ENCODE results near the gene TMEM115.
A peak's percentile ranks its signal among the peaks of the same experiment; 100 is the strongest.

The TMEM115 gene

DNA sequence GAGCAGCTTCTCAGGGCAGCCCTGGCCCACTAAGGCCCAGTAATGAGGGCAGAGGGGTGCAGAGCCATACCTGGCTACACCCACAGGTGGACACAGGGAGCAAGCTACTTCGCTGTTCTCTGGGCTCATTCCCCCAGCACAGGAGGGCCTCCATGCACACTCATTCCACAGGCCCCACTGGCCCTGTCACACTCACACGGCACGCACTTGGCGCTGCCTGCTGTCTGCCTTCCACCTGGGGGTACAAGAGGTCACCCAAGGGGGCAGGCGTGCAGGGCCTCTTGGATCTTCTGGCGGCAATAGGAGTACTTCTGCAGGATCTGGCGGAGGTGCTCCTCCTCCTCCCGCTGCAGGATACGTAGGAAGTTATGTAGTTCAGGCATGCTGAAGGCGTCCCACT lies 29.0 kb downstream of the TMEM115 start:
- DNase-seq = no peak

- DNase-seq = peak; percentile 95
These were observed 31.2 kb downstream of the TMEM115 start, which contains the start of gene TUSC2 for GRCh38 chr3:50327943-50328691. TSS of gene TUSC2 (minus strand) at chr3:50328223. CDS start at chr3:50328099, 124 bp downstream.

DNA sequence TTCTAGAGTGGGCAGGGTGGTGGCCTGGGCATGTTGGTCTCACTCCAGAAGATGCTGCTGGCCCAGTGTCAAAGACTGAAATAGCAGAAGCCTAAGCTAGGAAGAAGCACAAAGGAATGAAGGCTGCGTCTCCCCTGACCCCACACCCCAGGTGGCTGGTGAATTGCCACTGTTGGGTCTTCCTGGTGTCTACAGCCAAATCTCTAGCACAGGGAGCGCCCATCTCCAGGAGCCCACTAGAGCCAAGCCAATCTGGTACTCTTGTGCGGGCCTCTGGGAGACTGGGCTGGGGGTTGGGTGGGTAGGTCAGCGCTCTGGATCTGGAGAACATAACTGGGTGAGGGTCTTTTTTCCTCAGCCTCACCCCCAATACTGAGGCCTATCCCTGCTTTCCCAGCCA lies 32.2 kb downstream of the TMEM115 start:
- DNase-seq = no peak

- no peak for DNase-seq
These were observed 33.2 kb downstream of the TMEM115 start for GRCh38 chr3:50326182-50326541.

DNA sequence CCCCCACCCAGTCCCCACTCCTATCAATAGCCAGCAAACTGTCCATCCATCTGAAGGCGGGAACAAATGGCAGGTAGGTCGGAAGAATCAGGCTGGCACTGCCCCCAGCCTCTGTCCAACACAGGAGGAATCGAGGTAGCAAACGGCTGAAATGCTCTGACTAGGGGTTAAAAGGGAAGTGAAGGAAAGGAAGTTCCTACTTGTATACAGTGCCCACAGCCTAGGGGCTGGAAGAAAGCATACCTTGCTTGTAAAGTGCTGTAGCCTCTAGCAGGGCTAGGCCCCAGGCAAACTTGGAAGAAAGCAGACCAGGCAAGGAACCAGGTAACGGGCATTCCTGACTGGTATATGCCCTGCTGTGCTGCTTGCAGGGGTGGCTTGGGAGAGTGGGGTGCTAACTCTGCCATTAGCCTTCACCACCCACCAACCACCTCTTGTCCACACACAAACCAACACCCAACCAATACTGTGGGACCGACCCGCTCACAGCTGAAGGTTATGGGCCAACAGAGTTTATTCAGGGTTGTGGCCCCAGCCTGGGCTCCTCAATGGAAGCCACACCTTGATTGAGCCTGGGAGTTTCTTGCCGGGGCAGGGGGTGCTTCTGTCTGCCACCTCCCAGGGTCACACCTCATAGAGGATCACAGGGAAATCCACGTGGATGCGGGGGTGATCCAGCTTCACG lies 33.7 kb downstream of the TMEM115 start:
- DNase-seq = no peak

DNA sequence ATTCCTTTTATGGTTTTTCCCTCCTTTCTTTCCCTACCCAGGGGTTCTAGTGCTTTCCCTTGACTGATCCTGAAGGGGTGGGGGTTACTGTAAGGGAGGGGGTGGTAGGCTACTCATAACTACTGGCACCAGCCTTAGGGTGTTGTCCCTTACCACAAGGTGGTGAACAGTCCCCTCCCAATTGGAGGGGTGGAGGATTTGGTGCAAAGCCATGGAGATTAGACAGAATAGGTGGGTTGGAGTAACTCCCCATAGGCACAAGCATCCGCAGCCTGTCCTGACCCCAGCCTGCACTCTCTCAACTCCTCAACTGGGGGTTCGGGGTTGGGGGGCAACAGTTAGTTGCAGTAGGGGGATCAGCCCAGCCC lies 34.2 kb downstream of the TMEM115 start:
- no peak for DNase-seq

DNA sequence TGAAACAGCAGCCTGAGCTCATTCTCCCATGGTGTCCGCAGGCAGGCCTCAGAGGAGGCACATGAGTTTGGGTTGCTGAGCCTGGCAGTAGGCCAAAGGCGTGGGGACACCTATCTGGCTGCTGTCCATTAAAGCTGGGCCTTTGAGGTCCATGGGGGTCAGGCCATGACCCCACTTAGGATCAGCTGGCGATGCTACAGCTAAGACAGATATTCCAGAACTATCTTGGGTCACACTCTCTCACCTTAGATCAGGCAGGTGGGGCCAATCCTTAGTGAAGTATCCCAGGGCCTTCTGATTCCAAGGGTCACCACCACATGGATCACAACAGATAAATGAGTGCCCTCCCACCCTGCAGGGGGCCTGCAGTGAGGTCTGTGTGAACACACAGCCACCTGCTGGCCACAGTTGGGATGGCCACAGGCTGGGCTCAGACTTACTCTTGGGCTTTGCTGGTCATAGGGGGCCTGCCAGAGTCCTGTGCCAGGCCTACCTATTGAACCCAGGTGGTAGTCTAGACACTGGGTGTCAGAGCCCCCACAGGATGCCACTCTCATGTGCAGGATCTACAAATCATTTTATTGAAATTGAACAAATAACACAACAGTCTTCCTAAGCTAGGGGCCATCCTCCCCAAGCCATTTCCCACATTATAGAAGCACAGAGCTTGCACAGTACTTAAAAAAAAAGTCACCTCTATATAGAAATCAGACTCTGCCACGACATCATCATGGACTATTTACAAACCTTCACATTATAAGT lies 34.8 kb downstream of the TMEM115 start:
- DNase-seq = peak; percentile 71

DNA sequence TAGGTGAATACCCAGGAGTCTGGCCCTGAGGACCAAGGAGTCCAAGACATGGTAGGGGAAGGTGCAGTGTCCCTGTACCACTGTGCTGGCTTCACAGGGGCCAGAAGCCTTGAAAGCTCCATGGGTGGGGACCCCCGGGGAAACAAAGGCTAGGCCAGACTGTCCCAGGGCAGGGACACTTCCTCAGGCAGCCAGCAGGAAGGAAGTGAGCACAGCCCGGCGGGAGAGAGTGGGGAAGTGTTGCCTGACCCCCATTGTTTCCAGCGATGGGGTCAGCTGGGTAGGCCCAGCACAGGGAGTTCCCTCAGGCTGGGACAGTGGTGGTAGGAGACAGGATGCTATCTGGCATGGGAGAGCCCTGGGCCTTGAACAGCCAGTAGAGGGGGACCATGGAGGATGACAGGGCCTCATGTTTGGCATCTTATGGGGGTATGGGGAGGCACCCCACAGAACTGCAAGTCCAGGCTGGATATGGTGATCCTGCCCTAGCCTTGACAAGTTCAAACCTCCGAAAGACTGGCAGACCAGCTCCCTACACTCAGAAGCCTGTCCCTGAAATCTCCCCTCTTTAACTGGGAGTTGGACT lies 35.6 kb downstream of the TMEM115 start:
- no peak for DNase-seq

DNA sequence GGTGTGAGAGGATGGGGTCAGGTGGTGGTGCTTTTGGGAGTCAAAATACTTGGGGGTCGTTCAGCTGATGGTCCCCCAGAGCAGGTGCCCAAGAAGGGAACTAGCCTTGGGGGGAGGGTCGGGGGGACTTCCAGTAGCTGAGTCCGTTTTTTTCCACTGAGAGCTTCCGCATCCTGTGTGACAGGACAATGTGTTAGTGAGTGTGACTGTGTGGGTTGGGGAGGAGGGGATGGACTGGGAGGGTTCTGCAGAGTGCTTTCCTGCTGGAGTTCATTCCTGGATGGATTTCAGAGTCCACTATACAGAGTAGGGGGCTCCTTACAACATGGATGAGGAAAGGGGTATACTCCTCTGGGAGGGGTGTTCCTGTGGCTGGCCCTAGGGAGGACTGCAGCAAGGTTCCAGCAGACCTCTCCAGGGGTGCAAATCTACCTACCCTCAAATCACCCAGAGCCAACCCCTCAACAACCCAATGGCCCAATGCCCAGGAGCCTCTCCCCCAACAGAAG lies 36.2 kb downstream of the TMEM115 start:
- no peak for DNase-seq

DNA sequence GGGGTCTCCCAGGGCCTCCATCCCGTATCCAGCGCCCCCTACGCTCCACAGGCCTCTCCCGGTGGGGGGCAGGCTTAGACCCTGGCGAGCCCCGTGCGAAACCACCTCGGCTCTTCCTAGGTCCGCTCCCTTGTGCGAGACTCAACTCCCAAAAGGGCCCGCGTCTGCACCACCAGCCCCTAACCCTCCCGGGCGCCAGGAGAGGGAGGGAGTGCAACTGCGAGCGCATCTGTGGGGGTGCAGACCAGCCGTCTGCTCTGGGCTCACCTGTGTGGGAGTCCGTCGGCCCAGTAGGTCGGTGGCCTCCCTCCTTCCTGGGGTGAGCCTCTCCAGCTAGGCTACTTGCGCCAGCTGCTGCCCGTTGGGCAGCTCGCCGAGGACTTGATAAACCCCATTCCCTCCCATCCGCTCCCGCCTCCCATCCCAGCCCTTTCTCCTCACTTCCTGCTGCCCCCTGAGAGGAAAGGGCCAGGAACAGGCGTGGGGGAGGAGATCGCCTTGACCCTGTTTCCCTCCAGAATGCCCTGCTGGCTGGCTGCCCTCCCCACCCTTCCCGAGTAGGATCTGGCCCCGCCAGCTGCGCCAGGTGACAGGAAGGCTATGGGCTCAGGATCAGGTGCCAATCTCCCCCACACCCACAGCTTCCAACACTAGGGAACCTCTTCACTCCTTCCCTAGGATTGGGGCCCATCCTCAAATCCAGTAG lies 36.8 kb downstream of the TMEM115 start, which contains the start of gene HYAL2:
Gene HYAL2, minus strand, starts transcription at position 360 of the 706 bp plus-strand sequence. CDS start 2,256 bp downstream, outside the sequence.
- no peak for DNase-seq

DNA sequence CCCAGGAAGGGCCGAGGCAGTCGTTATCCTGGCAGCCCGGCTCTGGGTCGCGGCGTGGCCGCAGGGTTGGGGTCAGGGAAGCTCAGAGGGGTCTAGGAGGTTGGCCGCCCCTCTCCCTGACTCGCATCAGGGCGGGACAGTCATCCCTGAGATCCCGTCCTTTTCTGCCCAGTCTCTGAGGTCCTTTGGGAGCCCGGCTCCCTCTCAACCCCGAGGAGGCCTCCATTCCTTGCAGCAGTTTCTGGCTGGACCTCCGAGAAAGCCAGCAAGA lies 37.3 kb downstream of the TMEM115 start:
- no peak for DNase-seq

DNA sequence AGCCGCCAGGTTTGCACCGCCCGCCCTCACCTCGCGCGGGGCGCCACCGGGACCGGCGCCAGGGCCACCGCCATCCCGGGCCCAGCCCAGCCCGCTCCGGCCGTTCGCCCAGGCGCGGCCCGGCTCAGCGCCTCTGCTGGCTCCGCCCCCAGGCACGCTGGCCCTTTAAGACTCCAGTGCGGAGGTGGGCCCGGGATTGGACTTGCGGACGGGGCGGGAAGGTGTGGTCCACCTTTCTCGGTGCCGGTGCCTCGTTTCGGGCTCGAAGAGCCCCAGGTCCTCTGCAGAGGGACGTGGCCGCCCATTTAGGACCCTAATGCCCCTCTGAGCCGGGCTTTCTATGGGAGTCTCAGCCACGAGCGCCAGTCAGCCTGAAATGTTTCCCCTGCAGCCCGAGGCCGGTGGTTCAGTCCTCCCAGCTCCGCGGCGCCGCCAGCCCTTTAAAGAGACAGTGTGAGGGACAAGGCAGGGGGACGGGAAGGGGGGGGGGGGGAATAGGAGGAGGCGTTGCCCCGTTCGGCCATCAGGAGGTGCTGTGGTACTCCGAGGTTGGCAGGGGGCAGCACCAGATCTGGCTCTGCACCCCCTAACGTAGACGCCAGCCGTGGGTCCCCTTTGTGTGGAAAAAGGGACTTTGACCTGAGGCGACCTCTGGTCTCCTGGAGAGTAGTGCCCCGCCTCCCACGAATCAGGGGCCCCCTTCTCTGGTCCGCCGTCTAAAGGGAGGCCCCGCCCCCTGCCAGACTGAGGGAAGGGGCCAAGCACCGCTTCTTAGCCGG lies 37.8 kb downstream of the TMEM115 start:
- DNase-seq = peak; percentile 86

- peak; percentile 73 for DNase-seq
These were observed 38.4 kb downstream of the TMEM115 start for GRCh38 chr3:50320853-50321335.

DNA sequence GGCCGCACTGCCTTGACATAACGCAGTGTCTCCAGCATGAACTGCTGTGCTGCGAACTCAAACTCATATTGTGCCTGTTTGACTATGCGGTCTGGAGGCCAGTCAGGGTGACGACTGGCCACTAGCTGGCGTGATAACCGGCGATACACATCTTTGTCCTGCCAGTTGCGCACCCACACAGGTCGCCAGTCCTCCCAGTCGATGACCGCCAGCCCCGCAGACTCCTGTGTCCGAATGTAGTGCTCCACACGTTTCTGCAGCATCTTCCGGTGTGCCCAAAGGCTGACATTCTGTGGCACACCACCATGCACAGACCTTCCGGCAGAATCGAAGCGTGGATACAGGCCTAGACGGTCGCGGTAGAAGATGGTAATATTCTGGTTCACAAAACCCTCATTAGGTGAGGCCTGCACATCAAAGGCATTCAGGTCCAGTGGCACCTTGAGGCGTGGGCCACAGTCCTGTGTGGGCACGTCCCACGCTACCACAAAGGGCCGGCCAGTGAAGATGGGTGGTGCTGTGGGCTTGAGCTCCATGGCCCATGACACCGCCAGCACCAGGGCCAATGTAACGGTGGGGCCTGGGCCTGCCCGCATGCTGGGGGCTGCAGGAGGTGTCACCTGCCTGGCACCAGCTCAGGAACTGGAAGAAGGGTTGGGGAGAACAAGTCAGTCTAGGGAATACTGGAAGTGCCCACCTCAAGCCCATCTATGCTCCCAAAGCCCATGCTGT lies 39.3 kb downstream of the TMEM115 start:
- no peak for DNase-seq

GRCh38 chr3:50319181-50319893 lies 40.0 kb downstream of the TMEM115 start:
- no peak for DNase-seq

GRCh38 chr3:50318615-50319014 lies 40.7 kb downstream of the TMEM115 start:
- no peak for DNase-seq

DNA sequence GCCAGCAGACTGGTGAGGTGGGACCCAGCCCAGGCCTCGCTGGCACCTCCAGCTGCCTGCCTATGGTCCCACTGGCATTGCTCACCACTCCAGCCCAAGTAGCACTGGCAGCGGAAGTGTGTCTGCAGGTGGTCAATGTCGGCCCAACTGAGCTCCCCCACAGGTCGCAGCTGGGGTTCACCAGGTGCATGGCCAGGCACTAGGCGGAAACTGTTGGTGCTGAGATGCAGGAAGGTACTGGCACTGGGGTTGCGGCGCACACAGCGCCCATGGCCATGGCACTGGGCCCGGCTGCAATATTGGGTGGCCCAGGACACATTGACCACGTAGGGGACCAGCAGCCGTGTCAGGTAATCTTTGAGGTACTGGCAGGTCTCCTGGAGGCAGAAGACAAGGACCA lies 41.2 kb downstream of the TMEM115 start:
- no peak for DNase-seq

DNA sequence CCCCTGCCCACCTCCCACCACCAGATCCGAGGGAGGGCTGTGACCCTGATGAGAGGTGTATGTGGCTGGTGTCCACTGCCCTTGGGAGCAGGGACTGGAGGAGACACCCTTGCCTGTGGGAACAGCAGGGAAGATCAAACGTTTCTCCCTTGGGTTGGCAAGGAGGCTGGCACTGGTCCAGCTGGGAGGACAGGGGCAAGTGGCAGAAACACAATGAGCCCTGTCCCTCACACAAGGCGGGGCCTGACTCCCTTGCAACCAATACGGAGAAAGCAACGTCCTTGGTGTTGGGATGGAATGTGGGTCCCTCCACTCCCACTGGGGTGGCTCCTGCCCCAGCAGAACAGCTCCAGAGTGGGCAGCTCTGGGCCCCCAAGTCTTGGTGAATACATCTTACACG lies 42.0 kb downstream of the TMEM115 start:
- no peak for DNase-seq

DNA sequence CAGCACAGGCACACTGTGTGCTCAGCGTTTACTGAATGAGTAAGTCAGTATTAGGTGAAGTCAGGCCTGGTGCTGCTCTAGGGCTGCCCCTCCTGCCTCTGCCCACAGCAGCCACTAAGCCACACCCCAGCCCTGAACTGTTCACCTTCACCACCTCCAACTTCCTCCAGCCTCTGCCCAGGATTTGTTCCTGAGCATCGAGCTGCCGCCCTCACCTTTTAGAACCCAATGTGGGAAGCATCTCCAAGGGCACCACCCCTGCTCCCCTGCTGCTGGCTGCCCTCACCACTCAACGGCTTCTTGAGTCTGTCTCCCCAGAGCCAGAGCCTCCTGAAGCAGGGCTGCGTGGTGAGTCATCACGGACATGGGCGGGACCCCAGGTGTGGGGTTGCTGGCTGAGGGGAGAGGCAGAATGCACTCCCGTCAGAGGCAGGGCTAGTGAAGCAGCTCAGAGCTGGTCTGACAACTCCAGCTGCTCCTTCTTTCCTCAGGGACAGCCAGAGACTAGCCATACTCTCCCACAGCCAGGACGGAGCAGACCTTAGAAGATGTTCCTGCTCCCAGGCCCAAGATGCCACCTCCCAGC lies 42.6 kb downstream of the TMEM115 start:
- DNase-seq = peak; percentile 53

GRCh38 chr3:50314816-50315215 lies 44.5 kb downstream of the TMEM115 start:
- DNase-seq = no peak
